MM.1S (cell line): ENCODE data around the gene TTC38.

Experiments used
- EZH2 ChIP-seq: fragments of 300-600 bp; sonication (generic); optimal IDR thresholded peaks from 2 replicates; pipeline ENCODE3; 2017; ENCODE audit warnings: low read depth, mild to moderate bottlenecking, antibody characterized with exemption, low read length, mixed read lengths
- EZH2phosphoT487 ChIP-seq: fragments of 300-600 bp; sonication (generic); IDR thresholded peaks from 2 replicates; pipeline ENCODE4 v1.6.1; 2018; ENCODE audit warnings: antibody characterized with exemption, low read length
- TF ChIP-seq, protein P1 (sequence below): fragments of 300-600 bp; sonication (generic); IDR thresholded peaks from 2 replicates; pipeline ENCODE4 v1.5.1; 2016; ENCODE audit warnings: antibody characterized with exemption, low read length, mixed read lengths

DNA sequence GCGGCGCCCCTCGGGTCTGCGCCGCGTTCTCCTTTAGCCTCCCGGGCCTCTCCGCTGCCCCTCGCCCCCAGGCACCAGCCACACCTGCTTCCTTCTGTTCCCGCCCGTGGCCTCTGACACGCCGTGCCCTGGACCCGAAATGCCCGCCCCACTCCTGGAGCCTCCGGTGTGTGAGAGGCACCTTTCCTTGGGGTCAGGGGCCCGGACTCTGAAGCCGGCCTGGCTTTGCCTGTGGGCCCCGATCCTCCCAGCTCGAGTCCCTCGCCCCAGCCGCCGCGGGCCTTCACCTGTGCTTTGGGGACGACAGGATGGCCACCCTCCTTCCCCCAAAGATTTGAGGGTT is 17.1 kb upstream of the TTC38 start:
- TF ChIP-seq, protein P1, sequence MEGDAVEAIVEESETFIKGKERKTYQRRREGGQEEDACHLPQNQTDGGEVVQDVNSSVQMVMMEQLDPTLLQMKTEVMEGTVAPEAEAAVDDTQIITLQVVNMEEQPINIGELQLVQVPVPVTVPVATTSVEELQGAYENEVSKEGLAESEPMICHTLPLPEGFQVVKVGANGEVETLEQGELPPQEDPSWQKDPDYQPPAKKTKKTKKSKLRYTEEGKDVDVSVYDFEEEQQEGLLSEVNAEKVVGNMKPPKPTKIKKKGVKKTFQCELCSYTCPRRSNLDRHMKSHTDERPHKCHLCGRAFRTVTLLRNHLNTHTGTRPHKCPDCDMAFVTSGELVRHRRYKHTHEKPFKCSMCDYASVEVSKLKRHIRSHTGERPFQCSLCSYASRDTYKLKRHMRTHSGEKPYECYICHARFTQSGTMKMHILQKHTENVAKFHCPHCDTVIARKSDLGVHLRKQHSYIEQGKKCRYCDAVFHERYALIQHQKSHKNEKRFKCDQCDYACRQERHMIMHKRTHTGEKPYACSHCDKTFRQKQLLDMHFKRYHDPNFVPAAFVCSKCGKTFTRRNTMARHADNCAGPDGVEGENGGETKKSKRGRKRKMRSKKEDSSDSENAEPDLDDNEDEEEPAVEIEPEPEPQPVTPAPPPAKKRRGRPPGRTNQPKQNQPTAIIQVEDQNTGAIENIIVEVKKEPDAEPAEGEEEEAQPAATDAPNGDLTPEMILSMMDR: no peak
- TF ChIP-seq EZH2phosphoT487 (no peak), EZH2 (no peak)
